Astrocyte (in vitro differentiated cells and primary cell): ENCODE data around the gene RXYLT1.

Experiments
- CTCF ChIP-seq: IDR thresholded peaks from 2 replicates; pipeline ENCODE4 v1.5.1; 2011; ENCODE audit warnings: low read depth, mild to moderate bottlenecking, inconsistent platforms, low read length, moderate library complexity; ENCODE audit not compliant: insufficient read depth
- EZH2 ChIP-seq: IDR thresholded peaks from 2 replicates; pipeline ENCODE4 v1.6.1; 2012; ENCODE audit warnings: mild to moderate bottlenecking, low read length, inconsistent platforms; ENCODE audit not compliant: insufficient read depth

- TF ChIP-seq CTCF, result no peak
- no peak for TF ChIP-seq EZH2
Observed at GRCh38 chr12:63855299-63855698, 75.6 kb downstream of the RXYLT1 start.
